SH-SY5Y (cell line): ENCODE results near the gene UVRAG.

Source experiments
- GATA2 ChIP-seq: IDR thresholded peaks from 2 replicates; pipeline ENCODE4 v1.6.1; 2011; ENCODE audit warnings: mild to moderate bottlenecking, low read depth, low read length
- GATA3 ChIP-seq: IDR thresholded peaks from 2 replicates; pipeline ENCODE4 v1.6.1; 2011; ENCODE audit warnings: low read depth, mild to moderate bottlenecking, low read length, moderate library complexity

GRCh38 chr11:76159983-76160661 lies 345.1 kb downstream of the UVRAG start:
- no peak for TF ChIP-seq GATA3
- TF ChIP-seq GATA2 = no peak
